Tibial nerve (tissue), 4 donors: ENCODE results near the gene EFCAB7. TPM values are rescaled to one million over a fixed set of nuclear protein-coding genes. Genes with fewer than 3 reads are reported as not detected.

Experiments
- DNase-seq, 2 donors: peaks; one replicate each; pipeline ENCODE4 v3.0.0-alpha.2; 2019; ENCODE audit warnings: low spot score in 2 of 2
- H3K27ac ChIP-seq, 4 donors: fragments of 200-600 bp; sonication (generic) in 3 of 4; one replicate each; pipeline ENCODE4 v1.5.1; 2017 to 2019; ENCODE audit warnings: mild to moderate bottlenecking in 1 of 4
- H3K27me3 ChIP-seq, 2 donors: fragments of 200-600 bp; sonication (generic) in 1 of 2; one replicate each; pipeline versions ENCODE4 v1.5.1 to v1.6.0; 2017 to 2019
- H3K36me3 ChIP-seq, 3 donors: fragments of 200-600 bp; sonication (generic); one replicate each; pipeline ENCODE4 v1.5.1; 2018 to 2019
- H3K4me1 ChIP-seq, 4 donors: fragments of 200-600 bp; sonication (generic) in 3 of 4; one replicate each; pipeline ENCODE4 v1.5.1; 2017 to 2019
- H3K4me3 ChIP-seq, 4 donors: fragments of 200-600 bp; sonication (generic) in 3 of 4; one replicate each; pipeline ENCODE4 v1.5.1; 2017 to 2019; ENCODE audit warnings: mild to moderate bottlenecking in 1 of 4, moderate library complexity in 1 of 4
- H3K9me3 ChIP-seq, 4 donors: fragments of 200-600 bp; sonication (generic) in 3 of 4; one replicate each; pipeline ENCODE4 v1.5.1; 2017 to 2019
- CTCF ChIP-seq, 5 experiments: fragments of 200-600 bp in 3 of 5; fragments of 450-650 bp in 2 of 5; sonication (generic) in 3 of 5; IDR thresholded peaks; one replicate each; pipeline ENCODE4 v1.5.1; 2016 to 2019; ENCODE audit warnings: antibody characterized with exemption in 5 of 5, mild to moderate bottlenecking in 3 of 5, moderate library complexity in 2 of 5
- EP300 ChIP-seq, 2 donors: sonication (generic); formaldehyde crosslinking; IDR thresholded peaks; one replicate each; pipeline ENCODE4 v1.6.1; 2017; ENCODE audit warnings: antibody characterized with exemption in 2 of 2, mild to moderate bottlenecking in 1 of 2
- POLR2A ChIP-seq, 2 donors: fragments of 450-650 bp; IDR thresholded peaks; one replicate each; pipeline ENCODE4 v1.6.1; 2017; ENCODE audit warnings: antibody characterized with exemption in 2 of 2, mild to moderate bottlenecking in 2 of 2, moderate library complexity in 2 of 2
- WGBS, 2 donors: methylation state at CpG; one replicate each; pipeline ENCODE4 v1.1.5; 2018; 5-methylcytosine and 5-hydroxymethylcytosine counted together
- total RNA-seq, 4 donors: library from RNA; depleted of rRNA; stranded (reverse); fragments of >200 nt; gene quantifications; one replicate each; pipeline ENCODE4 v1.1.0, GENCODE V29; 2016

The EFCAB7 gene
- total RNA-seq, 4 donors from 2014 or later, result 8.2 to 12.2 (median 10.2) TPM

- H3K27ac ChIP-seq, result no peak overlapping the region
- 56 to 60% methylated on average over 3 of the region's 3 CpGs for whole genome bisulfite sequencing, 2 donors
- H3K4me3 ChIP-seq, result no peak overlapping the region
- no peak for DNase-seq
- no peaks in the 10 kb centered on the region for H3K9me3 ChIP-seq
- H3K36me3 ChIP-seq, result no peaks in the 10 kb centered on the region
- TF ChIP-seq POLR2A (IDR thresholded peaks at IDR 0.05) (no peak), EP300 (IDR thresholded peaks at IDR 0.05) (no peak), CTCF (IDR thresholded peaks at IDR 0.05) (no peak)
- no peaks in the 10 kb centered on the region for H3K27me3 ChIP-seq
- H3K4me1 ChIP-seq, result peaks cover 0 to 13% (median 3%) of the 10 kb centered on the region in 4 donors
These were observed 87.9 kb downstream of the EFCAB7 start for GRCh38 chr1:63611231-63611630.

- H3K36me3 ChIP-seq, result no peaks in the 10 kb centered on the region
- TF ChIP-seq POLR2A (IDR thresholded peaks at IDR 0.05) (no peak), EP300 (IDR thresholded peaks at IDR 0.05) (no peak), CTCF (IDR thresholded peaks at IDR 0.05) (no peak)
- H3K9me3 ChIP-seq, result no peaks in the 10 kb centered on the region
- no peaks in the 10 kb centered on the region for H3K27me3 ChIP-seq
- DNase-seq, result no peak
- no peak overlapping the region for H3K27ac ChIP-seq
- 84 to 89% methylated on average over 4 of the region's 4 CpGs for WGBS, 2 donors
- H3K4me3 ChIP-seq, result no peak overlapping the region
- H3K4me1 ChIP-seq, result peaks cover 0 to 13% (median 5%) of the 10 kb centered on the region in 4 donors
These were observed 89.2 kb downstream of the EFCAB7 start for GRCh38 chr1:63612564-63612963.

GRCh38 chr1:63612971-63613370 lies 89.6 kb downstream of the EFCAB7 start:
- H3K36me3 ChIP-seq, result no peaks in the 10 kb centered on the region

DNA sequence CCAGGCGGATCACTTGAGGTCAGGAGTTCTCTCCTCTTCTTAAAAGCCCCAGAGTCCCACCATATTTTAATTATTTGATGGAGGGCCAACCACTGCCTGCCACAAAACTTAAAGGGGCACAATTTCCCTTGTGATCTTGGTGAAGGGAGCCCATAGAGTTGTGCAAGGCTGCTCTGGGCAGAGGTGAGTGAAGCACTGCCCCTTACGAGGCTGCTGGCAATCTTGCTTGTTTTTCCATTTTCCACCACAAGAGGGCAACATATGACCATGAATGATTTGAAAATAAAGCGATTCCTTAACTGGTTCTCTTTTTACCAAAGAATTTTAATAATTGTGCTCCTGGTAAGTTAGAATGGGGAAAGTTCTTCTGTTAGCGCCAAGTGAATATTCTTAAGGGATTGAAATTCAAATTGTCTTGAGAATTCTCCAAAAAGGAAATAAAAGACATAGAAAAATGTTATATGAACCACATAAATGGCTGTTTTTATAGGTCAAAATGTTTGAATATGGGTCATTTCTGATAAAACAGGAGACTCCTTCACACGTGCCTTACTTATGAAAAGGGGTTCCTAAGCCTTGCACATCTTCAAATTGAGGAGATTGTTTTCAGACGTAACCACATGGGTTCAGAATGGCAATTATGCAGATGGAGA lies 92.6 kb downstream of the EFCAB7 start:
- no peak for TF ChIP-seq EP300 (IDR thresholded peaks at IDR 0.05)
- TF ChIP-seq CTCF (IDR thresholded peaks at IDR 0.05), result peak; percentile 70 to 89 (median 77)
- 27 to 32% methylated on average over 6 of the region's 6 CpGs for WGBS, 2 donors
- peak; percentile 40 to 98 for DNase-seq

More at GRCh38 chr1:63612971-63613370, 89.6 kb downstream of the EFCAB7 start:
- Histone ChIP-seq H3K27me3 (no peaks in the 10 kb centered on the region), H3K4me3 (no peak overlapping the region), H3K9me3 (no peaks in the 10 kb centered on the region), H3K4me1 (peaks cover 0 to 13% (median 5%) of the 10 kb centered on the region in 4 donors), H3K27ac (no peak overlapping the region)
- TF ChIP-seq CTCF (IDR thresholded peaks at IDR 0.05), result no peak
- TF ChIP-seq EP300 (IDR thresholded peaks at IDR 0.05), result no peak
- TF ChIP-seq POLR2A (IDR thresholded peaks at IDR 0.05), result no peak
- DNase-seq, result no peak

GRCh38 chr1:63617450-63617849 lies 94.1 kb downstream of the EFCAB7 start:
- WGBS, 2 donors, result 90 to 91% methylated on average over 6 of the region's 6 CpGs
- DNase-seq, result no peak
- no peak for TF ChIP-seq POLR2A (IDR thresholded peaks at IDR 0.05)
- TF ChIP-seq CTCF (IDR thresholded peaks at IDR 0.05), result no peak
- TF ChIP-seq EP300 (IDR thresholded peaks at IDR 0.05), result no peak
- Histone ChIP-seq H3K27ac (no peak overlapping the region), H3K27me3 (no peaks in the 10 kb centered on the region), H3K9me3 (no peaks in the 10 kb centered on the region), H3K4me1 (peaks cover 0 to 15% (median 5%) of the 10 kb centered on the region in 4 donors), H3K4me3 (no peak overlapping the region), H3K36me3 (no peaks in the 10 kb centered on the region)

More for the DNA sequence above, 92.6 kb downstream of the EFCAB7 start:
- Histone ChIP-seq H3K9me3 (no peaks in the 10 kb centered on the region), H3K27me3 (no peaks in the 10 kb centered on the region), H3K4me1 (peaks cover 0 to 12% (median 5%) of the 10 kb centered on the region in 4 donors), H3K27ac (no peak overlapping the region), H3K36me3 (no peaks in the 10 kb centered on the region), H3K4me3 (no peak overlapping the region)
